GM13977 (cell line): ENCODE results near the gene LZTR1.

Experiments
- DNase-seq: peaks from one replicate; pipeline ENCODE4 v3.0.0; 2012; ENCODE audit warnings: low spot score
- in situ Hi-C: fragments of 300-500 bp; cut with MboI; formaldehyde crosslinking; loops from one replicate; pipeline ENCODE4 v1.12.0; 2022; ENCODE audit warnings: low sequenced_read_pairs, low pct_unique_long_range_greater_than_20kb, mixed read lengths, inconsistent platforms; ENCODE audit not compliant: unreplicated experiment
- TF ChIP-seq, protein P1 (sequence below): IDR thresholded peaks from 2 replicates; pipeline ENCODE4 v1.5.1; 2012; ENCODE audit warnings: mild to moderate bottlenecking, control low read depth; ENCODE audit not compliant: insufficient read depth; ENCODE audit errors: extremely low read depth, missing control alignments

LZTR1 gene

DNA sequence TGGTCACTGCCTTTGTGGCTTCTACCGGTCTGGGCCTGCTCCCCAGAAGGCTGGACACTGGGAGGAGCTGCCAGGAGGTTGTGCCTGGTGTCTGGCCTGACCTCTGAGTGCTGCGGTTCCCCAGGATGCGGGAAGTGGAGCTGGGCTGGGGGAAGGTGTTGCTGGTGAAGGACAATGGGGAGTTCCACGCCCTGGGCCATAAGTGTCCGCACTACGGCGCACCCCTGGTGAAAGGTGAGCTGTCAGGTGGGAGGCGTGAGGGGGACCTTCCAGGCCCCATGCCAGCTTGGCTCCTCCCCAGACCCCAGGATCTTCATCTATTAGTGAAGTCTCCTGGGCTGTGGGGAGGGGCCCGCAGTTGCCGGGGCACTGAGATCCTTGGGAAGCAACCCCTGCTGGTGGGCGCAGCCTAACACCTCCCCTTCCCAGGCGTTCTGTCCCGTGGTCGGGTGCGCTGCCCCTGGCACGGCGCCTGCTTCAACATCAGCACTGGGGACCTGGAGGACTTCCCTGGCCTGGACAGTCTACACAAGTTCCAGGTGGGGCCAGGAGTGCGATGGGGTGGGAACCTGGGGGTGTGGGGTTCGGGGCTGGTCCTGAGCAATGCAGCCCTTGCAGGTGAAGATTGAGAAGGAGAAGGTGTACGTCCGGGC, 8.3 kb upstream of the LZTR1 start:
- no peak for DNase-seq
- TF ChIP-seq, protein P1, sequence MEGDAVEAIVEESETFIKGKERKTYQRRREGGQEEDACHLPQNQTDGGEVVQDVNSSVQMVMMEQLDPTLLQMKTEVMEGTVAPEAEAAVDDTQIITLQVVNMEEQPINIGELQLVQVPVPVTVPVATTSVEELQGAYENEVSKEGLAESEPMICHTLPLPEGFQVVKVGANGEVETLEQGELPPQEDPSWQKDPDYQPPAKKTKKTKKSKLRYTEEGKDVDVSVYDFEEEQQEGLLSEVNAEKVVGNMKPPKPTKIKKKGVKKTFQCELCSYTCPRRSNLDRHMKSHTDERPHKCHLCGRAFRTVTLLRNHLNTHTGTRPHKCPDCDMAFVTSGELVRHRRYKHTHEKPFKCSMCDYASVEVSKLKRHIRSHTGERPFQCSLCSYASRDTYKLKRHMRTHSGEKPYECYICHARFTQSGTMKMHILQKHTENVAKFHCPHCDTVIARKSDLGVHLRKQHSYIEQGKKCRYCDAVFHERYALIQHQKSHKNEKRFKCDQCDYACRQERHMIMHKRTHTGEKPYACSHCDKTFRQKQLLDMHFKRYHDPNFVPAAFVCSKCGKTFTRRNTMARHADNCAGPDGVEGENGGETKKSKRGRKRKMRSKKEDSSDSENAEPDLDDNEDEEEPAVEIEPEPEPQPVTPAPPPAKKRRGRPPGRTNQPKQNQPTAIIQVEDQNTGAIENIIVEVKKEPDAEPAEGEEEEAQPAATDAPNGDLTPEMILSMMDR = no peak
- in situ Hi-C loops = no loop called here

- in situ Hi-C loops = no loop called here
- TF ChIP-seq, protein P1 = no peak
- DNase-seq = no peak
These were observed 7.7 kb upstream of the LZTR1 start for GRCh38 chr22:20974336-20974955.

DNA sequence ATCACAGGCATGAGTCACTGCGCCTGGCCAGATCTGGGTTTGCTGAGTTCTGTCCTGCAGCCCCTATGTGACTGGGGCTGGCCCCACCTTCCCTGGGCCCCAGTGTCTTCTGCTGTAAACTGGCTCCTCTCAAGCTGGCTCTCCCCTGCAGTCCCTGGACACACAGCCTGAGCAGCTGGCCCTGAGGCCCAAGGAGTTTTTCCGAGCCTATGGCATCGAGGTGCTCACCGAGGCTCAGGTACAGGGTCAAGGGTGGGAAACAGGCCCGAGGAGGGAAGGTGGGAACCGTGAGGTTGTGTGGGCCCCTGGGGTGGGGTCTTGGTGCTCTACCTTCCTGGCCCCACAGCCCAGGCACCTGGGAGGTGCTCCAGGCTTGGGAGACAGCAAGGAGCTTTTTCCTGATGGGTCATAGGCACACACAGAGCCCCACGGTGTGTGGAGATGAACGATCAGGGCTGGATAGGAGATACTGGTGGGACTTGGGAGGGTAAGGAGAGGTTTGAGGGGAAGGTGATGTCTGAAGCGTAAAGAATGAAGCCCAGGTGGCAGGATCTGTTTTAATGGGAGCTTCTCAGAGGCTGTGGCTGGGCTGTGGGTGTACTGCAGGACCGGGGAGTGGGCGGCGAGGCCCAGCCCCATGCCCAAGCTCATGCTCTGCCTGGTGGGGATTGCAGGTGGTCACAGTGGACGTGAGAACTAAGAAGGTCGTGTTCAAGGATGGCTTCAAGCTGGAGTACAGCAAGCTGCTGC, 6.4 kb upstream of the LZTR1 start:
- TF ChIP-seq, protein P1 = no peak
- no peak for DNase-seq
- in situ Hi-C loops = no loop called here

- in situ Hi-C loops = no loop called here
- TF ChIP-seq, protein P1 = no peak
- DNase-seq = no peak
These were observed 5.7 kb upstream of the LZTR1 start for GRCh38 chr22:20976291-20976877.

- DNase-seq = no peak
- TF ChIP-seq, protein P1 = no peak
- in situ Hi-C loops = no loop called here
These were observed 5.1 kb upstream of the LZTR1 start for GRCh38 chr22:20977019-20977418.

DNA sequence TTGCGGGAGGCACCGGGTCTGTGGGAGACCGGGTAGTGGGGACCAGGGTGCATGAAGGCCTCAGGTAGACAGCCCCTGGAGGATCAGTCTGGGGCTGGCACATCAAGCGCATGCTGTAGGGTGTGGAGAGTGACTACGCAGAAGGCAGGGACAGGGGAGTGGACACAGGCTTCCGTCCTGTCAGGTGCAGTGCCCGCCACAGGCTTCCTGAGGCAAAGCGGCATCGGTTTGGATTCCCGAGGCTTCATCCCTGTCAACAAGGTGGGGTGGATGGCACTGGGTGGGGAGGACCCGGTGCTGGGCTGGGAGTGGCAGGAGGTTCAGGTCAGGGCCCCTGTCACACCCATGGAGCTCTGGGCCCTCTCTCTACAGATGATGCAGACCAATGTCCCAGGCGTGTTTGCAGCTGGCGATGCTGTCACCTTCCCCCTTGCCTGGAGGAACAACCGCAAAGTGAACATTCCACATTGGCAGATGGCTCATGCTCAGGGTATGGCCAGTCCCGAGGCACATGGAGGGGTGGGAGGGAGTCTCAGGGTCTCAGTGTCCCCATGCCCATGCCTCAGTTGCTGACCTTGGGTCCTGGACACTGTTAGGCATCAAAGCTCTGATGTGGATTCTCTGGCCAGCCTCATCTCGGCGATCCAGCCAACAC, 4.5 kb upstream of the LZTR1 start:
- in situ Hi-C loops = no loop called here
- no peak for DNase-seq
- TF ChIP-seq, protein P1 = no peak
